ENCODE results near the gene CIRBP. TPM values are rescaled to one million over a fixed set of nuclear protein-coding genes. Genes with fewer than 3 reads are reported as not detected.

The CIRBP gene
- total RNA-seq, 3 donors from 2014 or later (not counting 1 experiment from before 2014, with no cell fraction given) = 410 to 454 (median 440) TPM

GRCh38 chr19:1237027-1237659 lies 32.0 kb upstream of the CIRBP start:
- Mint-ChIP-seq H3K27ac (no peak overlapping the region), H3K9me3 (no peaks in the 10 kb centered on the region), H3K4me1 (peaks cover 16 to 24% of the 10 kb centered on the region in 2 donors), H3K4me3 (peak overlapping the region; percentile 65), H3K27me3 (ENCODE audit: low read depth in 2 of 2) (peaks cover 10 to 14% of the 10 kb centered on the region in 2 donors), H3K36me3 (no peaks in the 10 kb centered on the region)
- Histone ChIP-seq H3K9me3 (ENCODE audit: control insufficient read depth, insufficient read depth, low read length) (no peaks in the 10 kb centered on the region), H3K4me3 (ENCODE audit: low read length) (no peak overlapping the region), H3K27ac (ENCODE audit: low read length) (no peak overlapping the region), H3K27me3 (ENCODE audit: control insufficient read depth, insufficient read depth, low read length) (peaks cover 18% of the 10 kb centered on the region), H3K4me1 (ENCODE audit: control insufficient read depth, insufficient read depth, low read length) (peaks cover 36% of the 10 kb centered on the region), H3K36me3 (ENCODE audit: control insufficient read depth, insufficient read depth, low read length) (no peaks in the 10 kb centered on the region)
- intact Hi-C loops (cut with micrococcal nuclease) = no loop called here
- WGBS (ENCODE audit: insufficient coverage) = under 1% methylated on average over 60 of the region's 60 CpGs
- no peak for TF ChIP-seq CTCF (IDR thresholded peaks at IDR 0.05)
- DNase-seq (peak in 1 of 2 donors; percentile 45), ATAC-seq (no peak)

DNA sequence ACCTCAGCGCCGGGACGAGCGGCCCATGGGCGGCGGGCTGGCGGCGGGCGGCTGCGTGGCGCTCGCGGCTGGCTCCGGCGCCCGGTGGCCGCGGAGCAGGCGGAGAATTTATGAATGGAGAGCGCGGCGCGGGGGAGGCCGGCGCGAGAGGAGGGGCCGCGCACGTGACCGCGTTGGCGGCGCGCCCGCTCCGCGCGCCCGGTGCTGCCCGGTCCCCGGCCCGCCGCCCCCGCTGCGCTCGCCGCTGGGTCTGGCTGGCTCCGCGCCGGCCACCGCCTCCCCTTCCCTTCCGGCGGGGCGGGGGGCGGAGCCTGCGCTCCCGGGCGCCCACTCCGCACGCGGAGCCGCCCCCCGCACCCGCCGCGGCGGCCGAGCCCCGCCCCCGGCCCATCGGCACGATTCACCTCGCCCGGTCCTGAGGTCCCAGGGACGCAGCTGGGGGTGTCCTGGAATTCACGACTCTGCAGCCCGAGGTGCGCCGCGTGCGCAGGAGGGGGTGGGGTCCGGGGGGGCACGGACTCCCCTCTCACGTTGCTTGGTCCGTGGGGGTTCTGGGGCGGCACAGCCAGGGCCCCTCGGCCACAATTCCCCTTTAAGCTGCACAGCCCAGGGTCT lies 31.3 kb upstream of the CIRBP start, which contains the start of gene CBARP:
CBARP (minus strand) TSS at position 252 of the 615 bp plus-strand sequence. CDS start 1,905 bp downstream, outside the sequence.
- H3K27me3 Mint-ChIP-seq (ENCODE audit: low read depth in 2 of 2) = peaks cover 10 to 14% of the 10 kb centered on the region in 2 donors
- H3K4me1 ChIP-seq (ENCODE audit: control insufficient read depth, insufficient read depth, low read length) = peaks cover 43% of the 10 kb centered on the region
- no peaks in the 10 kb centered on the region for H3K9me3 ChIP-seq (ENCODE audit: control insufficient read depth, insufficient read depth, low read length)
- peak within 1 kb of the TSS; percentile 67 to 86 for H3K27ac Mint-ChIP-seq
- under 1% methylated on average over 87 of the region's 87 CpGs for WGBS (ENCODE audit: insufficient coverage)
- ATAC-seq (no peak), DNase-seq (peak in 1 of 2 donors; percentile 64)
- H3K4me3 ChIP-seq (ENCODE audit: low read length) = peak within 1 kb of the TSS; percentile 10
- no peaks in the 10 kb centered on the region for H3K36me3 ChIP-seq (ENCODE audit: control insufficient read depth, insufficient read depth, low read length)
- intact Hi-C loops (cut with micrococcal nuclease) = no loop called here
- H3K36me3 Mint-ChIP-seq = no peaks in the 10 kb centered on the region
- no peak within 1 kb of the TSS for H3K27ac ChIP-seq (ENCODE audit: low read length)
- H3K4me1 Mint-ChIP-seq = peaks cover 16 to 28% of the 10 kb centered on the region in 2 donors
- H3K4me3 Mint-ChIP-seq = peak within 1 kb of the TSS; percentile 84
- H3K9me3 Mint-ChIP-seq = no peaks in the 10 kb centered on the region
- TF ChIP-seq CTCF (IDR thresholded peaks at IDR 0.05) = no peak
- peaks cover 18% of the 10 kb centered on the region for H3K27me3 ChIP-seq (ENCODE audit: control insufficient read depth, insufficient read depth, low read length)

- no peaks in the 10 kb centered on the region for H3K9me3 ChIP-seq (ENCODE audit: control insufficient read depth, insufficient read depth, low read length)
- Mint-ChIP-seq H3K9me3 (no peaks in the 10 kb centered on the region), H3K27ac (peak overlapping the region; percentile 67 to 86), H3K36me3 (no peaks in the 10 kb centered on the region), H3K4me3 (peak overlapping the region; percentile 84), H3K4me1 (peaks cover 16 to 28% of the 10 kb centered on the region in 2 donors), H3K27me3 (ENCODE audit: low read depth in 2 of 2) (peaks cover 10 to 14% of the 10 kb centered on the region in 2 donors)
- TF ChIP-seq CTCF (IDR thresholded peaks at IDR 0.05) = no peak
- DNase-seq (peak in 1 of 2 donors; percentile 45), ATAC-seq (no peak)
- no peaks in the 10 kb centered on the region for H3K36me3 ChIP-seq (ENCODE audit: control insufficient read depth, insufficient read depth, low read length)
- peaks cover 50% of the 10 kb centered on the region for H3K4me1 ChIP-seq (ENCODE audit: control insufficient read depth, insufficient read depth, low read length)
- intact Hi-C loops (cut with micrococcal nuclease) = no loop called here
- WGBS (ENCODE audit: insufficient coverage) = 60% methylated on average over 34 of the region's 34 CpGs
- H3K27me3 ChIP-seq (ENCODE audit: control insufficient read depth, insufficient read depth, low read length) = peaks cover 18% of the 10 kb centered on the region
- no peak overlapping the region for H3K4me3 ChIP-seq (ENCODE audit: low read length)
- H3K27ac ChIP-seq (ENCODE audit: low read length) = no peak overlapping the region
Measured at GRCh38 chr19:1238369-1239303, 30.5 kb upstream of the CIRBP start.
